Pons (tissue), 1 donor: ENCODE results near the gene TRPM5.
A peak's percentile ranks its signal among the peaks of the same experiment; 100 is the strongest.

ENCODE experiments used
- DNase-seq: peaks from one replicate; pipeline ENCODE4 v3.0.0-alpha.2; 2016; ENCODE audit warnings: low spot score

TRPM5 gene

DNA sequence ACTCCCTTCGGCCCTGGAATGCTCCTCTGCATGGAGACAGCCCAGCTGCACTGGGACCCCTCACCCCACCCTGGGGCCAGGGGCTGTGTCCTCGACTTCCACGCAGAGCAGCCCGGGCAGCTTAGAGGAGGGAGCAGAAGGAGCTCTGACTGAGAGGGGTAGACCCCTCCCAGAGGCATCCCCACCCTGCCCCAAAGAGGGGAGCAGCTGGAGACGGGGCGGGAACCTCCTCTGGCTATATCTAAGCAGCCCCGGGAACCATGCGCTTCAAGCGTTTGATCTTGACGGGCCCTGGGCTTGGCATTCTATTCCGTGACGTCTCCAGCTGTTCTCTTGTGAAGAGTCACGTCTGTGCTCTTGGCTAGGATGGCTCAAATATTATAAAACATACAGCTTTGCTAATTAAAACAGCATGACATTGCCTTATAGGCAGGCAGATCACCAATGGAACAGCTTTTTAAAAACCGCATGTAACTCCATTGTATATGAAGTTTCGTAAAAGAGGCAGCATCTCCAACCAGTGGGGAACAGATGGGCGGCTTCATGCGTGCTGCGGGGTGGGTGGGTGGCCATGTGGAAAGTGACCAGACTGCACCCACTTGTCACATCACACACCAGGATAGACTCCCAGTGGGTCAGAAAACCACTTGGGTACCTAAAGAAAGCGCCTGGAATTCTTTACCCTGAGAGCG is 8.2 kb upstream of the TRPM5 start:
- DNase-seq, result no peak

DNA sequence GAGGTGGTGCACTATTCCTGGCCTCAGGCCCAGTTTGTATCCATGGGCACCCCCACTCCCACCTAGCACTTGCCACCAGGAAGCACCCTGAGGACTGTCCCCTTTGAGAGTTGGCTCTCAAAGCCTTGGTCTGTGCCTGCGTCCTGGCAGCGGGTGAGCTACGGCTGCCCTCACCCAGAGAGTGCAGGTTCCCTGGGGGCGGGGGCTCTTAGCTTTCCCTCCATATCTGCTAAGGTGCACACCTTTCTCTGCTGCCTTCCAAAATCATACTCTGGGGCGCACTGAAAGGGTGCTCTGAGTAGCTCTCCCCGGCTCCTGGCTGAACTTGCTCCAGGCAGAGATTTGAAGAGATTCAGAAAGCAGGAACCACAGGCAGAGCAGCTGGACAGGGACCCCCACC is 7.6 kb upstream of the TRPM5 start:
- DNase-seq, result no peak

DNA sequence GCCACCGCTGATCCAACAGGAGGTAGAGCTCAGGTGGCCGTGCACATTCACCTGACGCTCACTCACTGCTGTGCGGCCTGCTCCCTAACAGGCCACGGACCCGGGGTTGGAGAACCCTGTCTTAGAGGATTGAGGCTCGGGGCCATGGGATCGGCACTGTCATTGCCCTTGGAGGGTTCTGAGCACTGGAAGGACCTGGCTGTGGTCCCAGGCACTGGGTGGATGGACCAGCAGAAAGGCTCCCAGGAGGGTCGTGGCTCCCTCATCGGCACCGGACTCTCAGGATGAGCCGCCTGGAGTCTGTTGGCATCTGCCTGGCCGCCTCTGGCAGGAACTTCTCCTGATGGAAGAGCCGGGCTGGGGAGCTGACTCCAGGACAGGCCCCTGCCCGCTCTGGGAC is 7.0 kb upstream of the TRPM5 start:
- DNase-seq, result no peak

GRCh38 chr11:2450321-2451041 is 6.2 kb upstream of the TRPM5 start:
- no peak for DNase-seq

- DNase-seq, result no peak
Measured at GRCh38 chr11:2449548-2450320, 5.4 kb upstream of the TRPM5 start.

GRCh38 chr11:2448661-2449547 is 4.6 kb upstream of the TRPM5 start:
- DNase-seq, result no peak

- DNase-seq, result no peak
Measured at GRCh38 chr11:2447951-2448650, 3.8 kb upstream of the TRPM5 start.

GRCh38 chr11:2447253-2447950 is 3.1 kb upstream of the TRPM5 start:
- DNase-seq, result no peak

DNA sequence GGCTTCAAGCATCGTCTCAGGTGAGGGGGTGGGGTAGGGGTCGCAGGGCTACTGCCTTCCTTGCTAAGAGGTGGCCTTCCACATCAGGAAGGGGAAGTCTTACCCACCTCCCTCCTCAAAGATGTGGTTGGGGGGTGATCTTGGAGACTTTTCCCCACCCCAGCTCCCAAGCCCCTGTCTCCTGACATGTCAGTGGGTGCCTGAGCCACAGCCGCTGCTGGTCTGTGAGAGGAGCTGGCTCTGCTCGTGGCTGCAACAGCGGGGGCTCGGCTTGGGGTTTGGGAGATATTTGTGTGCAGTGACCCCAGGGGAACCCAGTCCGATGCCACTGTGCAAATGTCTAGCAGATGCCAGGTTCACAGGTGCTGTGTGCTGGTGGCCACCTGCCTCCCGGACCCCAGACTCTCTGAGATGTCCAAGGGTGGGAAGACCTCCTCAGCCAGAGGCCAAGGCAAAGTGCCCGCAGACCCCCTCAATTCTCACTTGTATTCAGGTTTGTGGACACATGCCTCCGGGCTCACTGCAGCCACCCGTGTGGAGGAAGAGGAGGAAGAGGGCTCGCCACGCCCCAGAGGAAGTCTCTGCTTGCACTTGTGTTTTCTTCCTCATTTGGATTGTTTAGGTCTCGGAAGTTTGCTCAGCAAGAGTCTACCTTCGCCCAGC is 2.4 kb upstream of the TRPM5 start:
- DNase-seq, result peak; percentile 5

DNA sequence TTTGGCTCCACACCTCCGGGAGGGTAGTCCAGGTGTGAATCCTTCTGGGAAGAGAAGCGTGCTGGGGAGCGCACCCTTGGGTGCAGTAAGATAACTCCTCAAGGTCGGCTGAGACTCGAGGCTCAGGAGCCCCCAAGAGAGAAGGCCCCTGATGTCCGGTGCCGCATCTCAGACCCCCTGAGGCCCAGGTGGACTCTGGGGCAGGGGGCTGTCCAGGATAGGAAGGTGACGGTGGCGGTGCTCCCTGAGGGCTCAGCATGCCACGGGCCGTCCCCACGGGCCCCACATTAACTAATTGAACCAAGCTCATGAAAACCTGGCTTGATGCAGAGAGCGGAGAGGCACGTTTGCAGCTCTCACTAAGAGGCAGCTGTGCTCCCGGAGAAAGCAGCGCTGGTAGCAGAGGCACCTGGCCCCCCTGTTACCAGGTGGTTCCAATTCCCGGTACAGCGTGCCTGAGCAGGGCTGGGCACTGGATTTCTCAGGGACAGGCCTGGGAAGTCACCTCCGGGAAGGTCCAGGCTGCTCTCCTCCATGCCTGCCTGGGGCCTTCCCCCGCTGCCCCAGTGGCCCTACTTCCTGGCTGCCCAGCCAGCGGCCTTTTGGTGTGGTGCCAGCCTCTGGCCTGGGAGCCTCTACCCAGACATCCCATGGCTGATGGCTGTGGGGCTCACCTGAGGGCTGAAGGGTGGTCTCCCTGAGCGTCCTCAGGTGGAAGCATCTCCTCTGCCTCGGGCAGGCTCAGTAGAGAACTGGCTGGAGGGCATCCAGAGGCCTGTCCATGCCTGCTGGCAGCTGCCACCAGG is 1.6 kb upstream of the TRPM5 start:
- DNase-seq, result no peak

DNA sequence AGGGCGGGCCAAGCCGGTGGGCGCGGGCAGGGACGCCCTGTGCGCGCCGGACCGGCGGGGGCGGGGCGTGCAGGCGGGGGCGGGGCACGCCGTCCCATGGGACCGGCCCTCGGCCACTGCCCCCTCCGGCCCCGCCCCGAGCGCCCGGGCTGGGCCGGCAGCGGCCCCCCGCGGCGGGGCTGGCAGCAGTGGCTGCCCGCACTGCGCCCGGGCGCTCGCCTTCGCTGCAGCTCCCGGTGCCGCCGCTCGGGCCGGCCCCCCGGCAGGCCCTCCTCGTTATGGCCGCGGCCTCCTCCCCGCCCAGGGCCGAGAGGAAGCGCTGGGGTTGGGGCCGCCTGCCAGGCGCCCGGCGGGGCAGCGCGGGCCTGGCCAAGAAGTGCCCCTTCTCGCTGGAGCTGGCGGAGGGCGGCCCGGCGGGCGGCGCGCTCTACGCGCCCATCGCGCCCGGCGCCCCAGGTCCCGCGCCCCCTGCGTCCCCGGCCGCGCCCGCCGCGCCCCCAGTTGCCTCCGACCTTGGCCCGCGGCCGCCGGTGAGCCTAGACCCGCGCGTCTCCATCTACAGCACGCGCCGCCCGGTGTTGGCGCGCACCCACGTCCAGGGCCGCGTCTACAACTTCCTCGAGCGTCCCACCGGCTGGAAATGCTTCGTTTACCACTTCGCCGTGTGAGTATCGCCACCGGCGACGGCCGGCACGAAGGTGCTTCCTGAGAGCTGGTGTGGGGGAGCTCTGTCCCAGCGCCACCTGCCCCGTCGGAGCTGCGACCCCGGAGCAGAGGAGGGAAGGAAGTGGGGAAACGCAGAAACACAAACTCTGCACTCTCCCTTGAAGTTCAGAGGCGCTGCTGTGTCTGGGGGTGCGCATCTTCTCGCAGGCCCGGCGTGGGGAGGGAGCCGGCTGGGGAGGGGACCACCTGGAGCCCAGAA is 769 bp upstream of the TRPM5 start, which contains the start of gene KCNQ1:
Gene KCNQ1 (plus strand): TSS at position 188 of the 925 bp plus-strand sequence. CDS start 91 bp downstream, at position 279.
- DNase-seq, result no peak

DNA sequence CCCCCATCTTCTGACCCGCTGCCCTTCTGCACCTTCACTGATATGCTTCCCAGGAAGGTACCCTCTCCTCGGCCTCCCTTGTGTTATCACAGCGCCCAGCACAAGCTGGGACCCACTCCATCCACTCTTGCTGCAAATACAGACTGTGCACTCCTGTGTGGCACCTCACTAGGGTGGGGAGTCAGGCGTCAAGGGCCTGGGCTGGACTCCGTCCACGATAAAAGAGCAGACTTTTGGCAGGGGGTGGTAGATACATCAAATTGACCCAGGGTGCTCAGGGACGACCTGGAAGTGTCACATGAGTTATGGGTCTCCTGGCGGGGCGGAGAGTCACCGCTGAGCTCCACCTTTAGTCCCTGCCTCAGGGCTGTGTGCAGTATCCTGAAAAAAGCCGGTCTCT is 908 bp downstream of the TRPM5 start:
- no peak for DNase-seq

- DNase-seq, result no peak
Measured at GRCh38 chr11:2442589-2442988, 1.7 kb downstream of the TRPM5 start.

DNA sequence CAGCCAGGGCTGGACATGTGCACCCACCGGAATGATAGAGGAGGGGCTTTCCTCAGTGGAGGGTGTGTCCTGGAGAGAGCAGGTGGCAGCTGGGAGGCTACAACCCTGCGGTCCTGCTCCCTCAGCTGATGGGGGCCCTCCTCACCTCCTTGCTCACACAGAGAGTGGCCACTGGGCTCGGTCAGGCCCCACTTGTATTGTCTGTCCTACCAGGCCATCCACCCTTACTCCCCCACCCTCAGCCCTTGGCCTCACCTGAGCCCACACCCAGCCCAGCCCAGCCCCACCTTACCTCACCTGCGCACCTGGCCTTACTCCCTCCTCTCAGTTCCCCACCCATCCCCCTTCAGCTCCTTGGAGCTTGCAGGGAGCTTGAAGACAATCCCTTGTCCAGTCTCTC is 3.1 kb downstream of the TRPM5 start:
- no peak for DNase-seq

- DNase-seq, result no peak
Measured at GRCh38 chr11:2440646-2441045, 3.7 kb downstream of the TRPM5 start.

DNA sequence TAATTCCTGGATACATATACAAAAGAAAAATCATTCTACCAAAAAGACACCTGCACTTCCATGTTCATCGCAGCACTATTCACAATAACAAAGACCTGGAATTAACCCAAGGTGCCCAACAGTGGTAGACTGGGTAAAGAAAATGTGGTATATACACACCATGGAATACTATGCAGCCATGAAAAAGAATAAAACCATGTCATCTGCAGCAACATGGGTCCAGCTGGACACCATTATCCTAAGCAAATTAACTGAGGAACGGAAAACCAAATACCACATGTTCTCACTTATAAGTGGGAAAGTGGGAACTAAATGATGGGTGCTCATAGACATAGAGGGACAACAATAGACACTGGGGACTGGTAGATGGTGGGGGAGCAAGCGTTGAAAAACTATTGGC is 4.5 kb downstream of the TRPM5 start:
- no peak for DNase-seq

GRCh38 chr11:2437516-2437915 is 6.8 kb downstream of the TRPM5 start:
- no peak for DNase-seq

DNA sequence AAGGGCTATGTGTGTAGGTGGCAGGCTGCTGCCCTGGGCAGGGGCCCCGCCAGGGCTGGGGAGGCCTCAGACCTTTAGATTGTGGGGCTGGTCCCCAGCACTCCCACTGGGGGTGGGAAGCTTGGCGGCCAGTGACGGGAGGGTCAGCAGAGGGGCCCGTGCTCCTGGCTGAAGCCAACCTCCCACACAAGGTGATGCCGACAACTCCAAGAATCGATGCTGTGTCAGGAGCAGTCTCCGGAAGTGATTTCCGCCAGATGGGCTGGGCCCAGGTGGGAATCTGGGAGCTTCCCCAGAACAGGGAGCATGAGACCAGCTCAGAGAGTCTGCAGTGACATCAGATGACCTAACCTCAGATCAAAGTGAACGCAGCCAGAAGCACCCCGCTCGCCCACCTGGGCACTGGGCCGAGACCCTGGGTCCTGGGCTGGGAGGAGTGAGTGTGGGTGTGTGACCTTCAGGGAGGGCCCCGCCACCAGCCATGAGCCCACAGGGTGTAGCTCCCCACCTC is 7.7 kb downstream of the TRPM5 start:
- no peak for DNase-seq
